ENCODE data around the gene CLIC3.

- TF ChIP-seq POLR2A (IDR thresholded peaks at IDR 0.05) (no peak), EP300 (IDR thresholded peaks at IDR 0.05) (no peak)
- TF ChIP-seq, protein P1, sequence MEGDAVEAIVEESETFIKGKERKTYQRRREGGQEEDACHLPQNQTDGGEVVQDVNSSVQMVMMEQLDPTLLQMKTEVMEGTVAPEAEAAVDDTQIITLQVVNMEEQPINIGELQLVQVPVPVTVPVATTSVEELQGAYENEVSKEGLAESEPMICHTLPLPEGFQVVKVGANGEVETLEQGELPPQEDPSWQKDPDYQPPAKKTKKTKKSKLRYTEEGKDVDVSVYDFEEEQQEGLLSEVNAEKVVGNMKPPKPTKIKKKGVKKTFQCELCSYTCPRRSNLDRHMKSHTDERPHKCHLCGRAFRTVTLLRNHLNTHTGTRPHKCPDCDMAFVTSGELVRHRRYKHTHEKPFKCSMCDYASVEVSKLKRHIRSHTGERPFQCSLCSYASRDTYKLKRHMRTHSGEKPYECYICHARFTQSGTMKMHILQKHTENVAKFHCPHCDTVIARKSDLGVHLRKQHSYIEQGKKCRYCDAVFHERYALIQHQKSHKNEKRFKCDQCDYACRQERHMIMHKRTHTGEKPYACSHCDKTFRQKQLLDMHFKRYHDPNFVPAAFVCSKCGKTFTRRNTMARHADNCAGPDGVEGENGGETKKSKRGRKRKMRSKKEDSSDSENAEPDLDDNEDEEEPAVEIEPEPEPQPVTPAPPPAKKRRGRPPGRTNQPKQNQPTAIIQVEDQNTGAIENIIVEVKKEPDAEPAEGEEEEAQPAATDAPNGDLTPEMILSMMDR (IDR thresholded peaks at IDR 0.05), result no peak
These were observed 38.5 kb downstream of the CLIC3 start for GRCh38 chr9:136957901-136958300.
